Transverse colon (tissue), 4 donors: ENCODE results near the gene WWOX.

ENCODE experiments used
- CTCF ChIP-seq, 5 experiments: fragments of 200-600 bp in 3 of 5; fragments of 450-650 bp in 2 of 5; sonication (generic) in 3 of 5; IDR thresholded peaks; 1 replicate in 2 of 5; 2 replicates in 3 of 5; pipeline ENCODE4 v1.5.1; 2016 to 2017; ENCODE audit warnings: antibody characterized with exemption in 5 of 5, inconsistent platforms in 3 of 5, mild to moderate bottlenecking in 2 of 5, moderate library complexity in 1 of 5
- EP300 ChIP-seq: sonication (generic); formaldehyde crosslinking; IDR thresholded peaks from one replicate; pipeline ENCODE4 v1.6.1; 2017; ENCODE audit warnings: antibody characterized with exemption, low read depth
- POLR2A ChIP-seq: fragments of 450-650 bp; IDR thresholded peaks from one replicate; pipeline ENCODE4 v1.6.1; 2016; ENCODE audit warnings: antibody characterized with exemption, mild to moderate bottlenecking, moderate library complexity
- POLR2AphosphoS5 ChIP-seq, 3 donors: sonication (generic); formaldehyde crosslinking; IDR thresholded peaks; one replicate each; pipeline ENCODE4 v1.6.1; 2016; ENCODE audit warnings: antibody characterized with exemption in 3 of 3

- TF ChIP-seq CTCF (IDR thresholded peaks at IDR 0.05): no peak
- no peak for TF ChIP-seq POLR2A
- no peak for TF ChIP-seq POLR2AphosphoS5 (IDR thresholded peaks at IDR 0.05)
- no peak for TF ChIP-seq EP300
These were observed 1054.6 kb downstream of the WWOX start for GRCh38 chr16:79154086-79154485.
